Hepatocyte (in vitro differentiated cells): ENCODE measurements around the gene CASP2. TPM values are rescaled to one million over a fixed set of nuclear protein-coding genes. Genes with fewer than 3 reads are reported as not detected.

Source experiments
- DNase-seq: peaks from one replicate; pipeline ENCODE4 v3.0.0-alpha.2; 2016; ENCODE audit warnings: low spot score
- H2AFZ ChIP-seq: fragments of 200-600 bp; sonication (generic); 2 replicates; pipeline ENCODE4 v1.6.0; 2016; ENCODE audit warnings: antibody characterized with exemption, mild to moderate bottlenecking
- H3K27ac ChIP-seq: fragments of 200-600 bp; sonication (generic); 2 replicates; pipeline ENCODE4 v1.5.1; 2016; ENCODE audit warnings: mild to moderate bottlenecking
- H3K27me3 ChIP-seq: fragments of 200-600 bp; sonication (generic); 2 replicates; pipeline ENCODE4 v1.6.1; 2016
- H3K36me3 ChIP-seq: fragments of 200-600 bp; sonication (generic); replicated peaks from 2 replicates; pipeline ENCODE4 v1.5.1; 2016; ENCODE audit warnings: low read depth; ENCODE audit not compliant: insufficient read depth
- H3K4me1 ChIP-seq: fragments of 200-600 bp; sonication (generic); 2 replicates; pipeline ENCODE4 v1.5.1; 2016; ENCODE audit warnings: mild to moderate bottlenecking, moderate library complexity; ENCODE audit not compliant: insufficient read depth
- H3K4me2 ChIP-seq: fragments of 200-600 bp; sonication (generic); 2 replicates; pipeline ENCODE4 v1.6.0; 2016
- H3K4me3 ChIP-seq: fragments of 200-600 bp; sonication (generic); 2 replicates; pipeline ENCODE4 v1.5.1; 2016; ENCODE audit warnings: mild to moderate bottlenecking
- H3K79me2 ChIP-seq: fragments of 200-600 bp; sonication (generic); 2 replicates; pipeline ENCODE4 v1.6.0; 2017; ENCODE audit warnings: mild to moderate bottlenecking
- H3K9me2 ChIP-seq: fragments of 200-600 bp; sonication (generic); replicated peaks from 2 replicates; pipeline ENCODE4 v1.6.0; 2017; ENCODE audit warnings: mild to moderate bottlenecking; ENCODE audit not compliant: insufficient read depth
- H3K9me3 ChIP-seq: fragments of 200-600 bp; sonication (generic); 2 replicates; pipeline ENCODE4 v1.5.1; 2016; ENCODE audit warnings: low read depth, mild to moderate bottlenecking
- H4K20me1 ChIP-seq: fragments of 200-600 bp; sonication (generic); 2 replicates; pipeline ENCODE4 v1.6.0; 2016; ENCODE audit warnings: mild to moderate bottlenecking; ENCODE audit not compliant: insufficient read depth, poor library complexity, severe bottlenecking
- CTCF ChIP-seq: fragments of 200-600 bp; sonication (generic); IDR thresholded peaks from 2 replicates; pipeline ENCODE4 v1.5.1; 2016; ENCODE audit warnings: antibody characterized with exemption, mild to moderate bottlenecking; ENCODE audit not compliant: poor library complexity
- EZH2 ChIP-seq: fragments of 200-600 bp; sonication (generic); IDR thresholded peaks from 2 replicates; pipeline ENCODE4 v1.6.1; 2016; ENCODE audit warnings: antibody characterized with exemption, mild to moderate bottlenecking, borderline replicate concordance
- EZH2phosphoT487 ChIP-seq: fragments of 200-600 bp; sonication (generic); IDR thresholded peaks from one replicate; pipeline ENCODE4 v1.6.1; 2018; ENCODE audit warnings: antibody characterized with exemption, mild to moderate bottlenecking, low read depth, moderate library complexity; ENCODE audit not compliant: unreplicated experiment, severe bottlenecking
- WGBS: methylation state at CpG from one replicate; pipeline ENCODE4 v1.1.6; 2016; ENCODE audit warnings: low lambda C conversion rate; ENCODE audit errors: missing lambda C conversion rate; 5-methylcytosine and 5-hydroxymethylcytosine counted together
- polyA plus RNA-seq: library from polyadenylated mRNA; unstranded; fragments of >200 nt; fragmentation: Nextera tagmentation; extraction: Ambion mirVana; gene quantifications from 2 replicates; pipeline ENCODE4 v1.2.1, GENCODE V29; 2016
- total RNA-seq: library from RNA; depleted of rRNA; stranded (reverse); fragments of >200 nt; gene quantifications from 2 replicates; pipeline ENCODE4 v1.2.3, GENCODE V29; 2014

The CASP2 gene
- total and polyA plus RNA-seq, 2 experiments from 2014 or later, result 8.5 to 11.9 TPM

- Histone ChIP-seq H3K4me1 (no peaks in the 10 kb centered on the region), H3K79me2 (no peaks in the 10 kb centered on the region), H3K27me3 (no peaks in the 10 kb centered on the region), H3K9me3 (no peaks in the 10 kb centered on the region), H3K9me2 (no peaks in the 10 kb centered on the region), H4K20me1 (no peaks in the 10 kb centered on the region), H3K27ac (no peak overlapping the region), H3K4me3 (no peak overlapping the region), H3K4me2 (no peak overlapping the region), H2AFZ (no peak overlapping the region), H3K36me3 (no peaks in the 10 kb centered on the region)
- 92% methylated on average over 10 of the region's 10 CpGs for WGBS
- no peak for DNase-seq
- no peak for TF ChIP-seq EZH2phosphoT487
- TF ChIP-seq CTCF, result no peak
- no peak for TF ChIP-seq EZH2
Observed at GRCh38 chr7:143329471-143330170, 41.5 kb downstream of the CASP2 start.

- Histone ChIP-seq H3K27me3 (no peaks in the 10 kb centered on the region), H3K79me2 (no peaks in the 10 kb centered on the region), H2AFZ (no peak overlapping the region), H3K4me1 (no peaks in the 10 kb centered on the region), H3K4me3 (no peak overlapping the region), H3K27ac (no peak overlapping the region), H3K9me3 (no peaks in the 10 kb centered on the region), H3K4me2 (no peak overlapping the region), H4K20me1 (no peaks in the 10 kb centered on the region), H3K9me2 (no peaks in the 10 kb centered on the region), H3K36me3 (no peaks in the 10 kb centered on the region)
- 92% methylated on average over 8 of the region's 8 CpGs for WGBS
- DNase-seq, result no peak
- TF ChIP-seq EZH2, result no peak
- no peak for TF ChIP-seq CTCF
- TF ChIP-seq EZH2phosphoT487, result no peak
Observed at GRCh38 chr7:143331179-143331801, 43.1 kb downstream of the CASP2 start.

DNA sequence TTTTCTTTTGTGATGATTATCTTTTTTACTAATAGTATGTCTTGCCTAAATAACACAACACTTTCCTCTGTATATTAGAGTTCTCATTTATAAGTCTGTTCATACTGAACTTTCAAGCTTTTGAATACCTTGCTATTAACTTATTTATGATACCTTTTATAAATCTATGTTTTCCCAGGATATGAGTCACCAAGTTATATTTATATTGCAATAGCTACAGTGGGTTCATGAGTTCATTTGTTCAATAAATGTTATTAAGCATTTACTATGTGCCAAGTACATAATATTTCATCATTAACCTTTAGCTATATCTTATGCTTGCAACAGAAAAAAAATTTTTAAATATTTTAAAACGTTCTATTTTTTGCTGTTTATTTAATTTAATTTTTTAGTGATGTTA lies 46.1 kb downstream of the CASP2 start:
- H3K27me3 ChIP-seq, result peaks cover 8% of the 10 kb centered on the region
- H3K36me3 ChIP-seq, result no peaks in the 10 kb centered on the region
- no peak overlapping the region for H3K27ac ChIP-seq
- TF ChIP-seq CTCF, result no peak
- TF ChIP-seq EZH2, result no peak
- no peak for TF ChIP-seq EZH2phosphoT487
- no peak overlapping the region for H2AFZ ChIP-seq
- H3K79me2 ChIP-seq, result no peaks in the 10 kb centered on the region
- no peaks in the 10 kb centered on the region for H3K9me2 ChIP-seq
- no peak overlapping the region for H3K4me3 ChIP-seq
- no peak overlapping the region for H3K4me2 ChIP-seq
- WGBS, result 52% methylated on average over 1 of the region's 1 CpG
- DNase-seq, result no peak
- H3K4me1 ChIP-seq, result no peaks in the 10 kb centered on the region
- H3K9me3 ChIP-seq, result no peaks in the 10 kb centered on the region
- H4K20me1 ChIP-seq, result no peaks in the 10 kb centered on the region
